MCF 10A (cell line): ENCODE results near the gene CWF19L1. TPM values are rescaled to one million over a fixed set of nuclear protein-coding genes. Genes with fewer than 3 reads are reported as not detected.
"Not testable (repeated sequence)": the region's sequence is repeated elsewhere in the genome, so short reads cannot be mapped to it uniquely, and the experiment has no call there.

Source experiments
- BruUV-seq: library from RNA; stranded (reverse); fragments of 400-500 nt; replicated peaks from 2 replicates; lab custom pipeline; 2021; lab: Mats Ljungman, UMichigan
- CTCF ChIA-PET: fragments of 300-600 bp; sonication (Branson Sonifier 250); formaldehyde crosslinking; extraction: SDS; loops from one replicate; lab custom pipeline; 2021; ENCODE audit warnings: antibody characterized with exemption, inconsistent platforms; lab: Yijun Ruan, JAX
- POLR2A ChIA-PET: fragments of 300-600, 350-650 bp; sonication (Branson Sonifier 250); formaldehyde crosslinking; extraction: SDS; loops from one replicate; lab custom pipeline; 2020; ENCODE audit warnings: antibody characterized with exemption, inconsistent platforms; lab: Yijun Ruan, JAX
- DNase-seq: peaks from one replicate; pipeline ENCODE4 v3.0.0-alpha.2; 2018; ENCODE audit not compliant: unreplicated experiment
- H3K27ac Mint-ChIP-seq: one replicate; pipeline ENCODE4 v1.8.0; 2022; ENCODE audit warnings: mild to moderate bottlenecking, low read depth, mixed read lengths; ENCODE audit not compliant: unreplicated experiment
- H3K27me3 Mint-ChIP-seq: one replicate; pipeline ENCODE4 v1.8.0; 2022; ENCODE audit warnings: mixed read lengths; ENCODE audit not compliant: insufficient read depth, unreplicated experiment
- H3K36me3 Mint-ChIP-seq: one replicate; pipeline ENCODE4 v1.8.0; 2022; ENCODE audit warnings: mild to moderate bottlenecking, moderate library complexity, mixed read lengths; ENCODE audit not compliant: insufficient read depth, unreplicated experiment
- H3K4me1 Mint-ChIP-seq: one replicate; pipeline ENCODE4 v1.8.0; 2022; ENCODE audit warnings: mixed read lengths; ENCODE audit not compliant: insufficient read depth, unreplicated experiment
- H3K4me3 Mint-ChIP-seq: one replicate; pipeline ENCODE4 v1.8.0; 2022; ENCODE audit warnings: mild to moderate bottlenecking, moderate library complexity, mixed read lengths; ENCODE audit not compliant: unreplicated experiment
- H3K9me3 Mint-ChIP-seq: one replicate; pipeline ENCODE4 v1.8.0; 2022; ENCODE audit warnings: mixed read lengths; ENCODE audit not compliant: unreplicated experiment
- intact Hi-C: fragments of 100-400 bp; cut with micrococcal nuclease; formaldehyde crosslinking; loops from 2 replicates; pipeline ENCODE4 v1.14.1; 2022
- total RNA-seq: library from RNA; stranded (reverse); gene quantifications from 2 replicates; pipeline ENCODE4 v1.2.3, GENCODE V29; 2022
- TF ChIP-seq, protein P1 (sequence below): fragments of 200-600 bp; IDR thresholded peaks from one replicate; pipeline ENCODE4 v1.8.0; 2022; ENCODE audit warnings: antibody characterized with exemption, mild to moderate bottlenecking; ENCODE audit not compliant: unreplicated experiment

CWF19L1 gene
- total RNA-seq, 1 experiment from 2014 or later = 24.4 TPM

DNA sequence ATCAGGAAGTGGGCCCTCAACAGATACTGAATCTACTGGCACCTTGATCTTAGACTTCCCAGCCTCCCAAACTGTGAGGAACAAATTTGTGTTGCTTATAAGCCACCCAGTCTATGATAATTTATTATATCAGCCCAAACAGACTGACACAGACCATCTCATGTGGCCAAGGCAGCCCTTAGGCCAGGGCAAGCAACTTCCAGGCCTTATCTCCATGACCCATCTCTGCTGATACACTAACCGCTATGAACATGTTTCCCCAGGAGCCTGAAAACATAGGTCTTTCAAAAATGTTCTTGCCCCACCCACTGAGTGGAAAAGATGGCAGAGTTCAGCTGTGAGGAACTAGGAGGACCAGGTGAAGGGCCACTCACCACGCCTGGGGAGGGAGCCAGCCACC lies 22.2 kb upstream of the CWF19L1 start:
- Mint-ChIP-seq H3K27me3 (peaks cover 3% of the 10 kb centered on the region), H3K27ac (no peak overlapping the region), H3K4me3 (no peak overlapping the region), H3K36me3 (peaks cover 27% of the 10 kb centered on the region), H3K4me1 (peaks cover 22% of the 10 kb centered on the region), H3K9me3 (no peaks in the 10 kb centered on the region)
- ChIA-PET POLR2A (no interaction called here), CTCF (interaction anchor here (0.6 kb wide), 1 partner anchor 244 kb away, joined by 4 read pairs; no protein-coding TSS in a partner anchor)
- DNase-seq = no peak
- intact Hi-C loops = no loop called here
- TF ChIP-seq, protein P1, sequence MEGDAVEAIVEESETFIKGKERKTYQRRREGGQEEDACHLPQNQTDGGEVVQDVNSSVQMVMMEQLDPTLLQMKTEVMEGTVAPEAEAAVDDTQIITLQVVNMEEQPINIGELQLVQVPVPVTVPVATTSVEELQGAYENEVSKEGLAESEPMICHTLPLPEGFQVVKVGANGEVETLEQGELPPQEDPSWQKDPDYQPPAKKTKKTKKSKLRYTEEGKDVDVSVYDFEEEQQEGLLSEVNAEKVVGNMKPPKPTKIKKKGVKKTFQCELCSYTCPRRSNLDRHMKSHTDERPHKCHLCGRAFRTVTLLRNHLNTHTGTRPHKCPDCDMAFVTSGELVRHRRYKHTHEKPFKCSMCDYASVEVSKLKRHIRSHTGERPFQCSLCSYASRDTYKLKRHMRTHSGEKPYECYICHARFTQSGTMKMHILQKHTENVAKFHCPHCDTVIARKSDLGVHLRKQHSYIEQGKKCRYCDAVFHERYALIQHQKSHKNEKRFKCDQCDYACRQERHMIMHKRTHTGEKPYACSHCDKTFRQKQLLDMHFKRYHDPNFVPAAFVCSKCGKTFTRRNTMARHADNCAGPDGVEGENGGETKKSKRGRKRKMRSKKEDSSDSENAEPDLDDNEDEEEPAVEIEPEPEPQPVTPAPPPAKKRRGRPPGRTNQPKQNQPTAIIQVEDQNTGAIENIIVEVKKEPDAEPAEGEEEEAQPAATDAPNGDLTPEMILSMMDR = no peak
- no TSS peak for BruUV-seq

DNA sequence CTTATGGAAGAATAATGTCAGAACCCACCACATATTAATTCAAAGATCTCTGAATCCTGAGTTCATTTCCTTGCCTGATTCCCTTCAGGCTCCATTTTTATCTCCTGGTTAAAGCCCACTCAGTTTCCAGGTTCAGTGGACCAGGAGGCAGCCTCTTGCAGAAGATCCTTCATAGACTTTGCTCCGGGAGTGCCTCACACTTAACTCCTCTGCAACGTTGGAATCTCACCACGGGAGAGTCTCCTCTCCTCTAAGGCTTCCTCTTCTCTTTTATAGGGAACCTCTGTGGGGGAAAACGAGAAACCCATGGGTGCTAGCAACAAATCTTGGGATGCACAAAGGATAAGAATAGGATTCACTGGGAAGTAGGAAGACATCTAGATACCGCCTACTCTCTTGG lies 20.8 kb upstream of the CWF19L1 start:
- Mint-ChIP-seq H3K27ac (no peak overlapping the region), H3K4me3 (no peak overlapping the region), H3K9me3 (no peaks in the 10 kb centered on the region), H3K27me3 (no peaks in the 10 kb centered on the region), H3K4me1 (peaks cover 25% of the 10 kb centered on the region), H3K36me3 (peaks cover 27% of the 10 kb centered on the region)
- ChIA-PET CTCF (interaction anchor here (0.7 to 1.1 kb wide), 2 partner anchors 50 to 590 kb away, joined by 3 to 4 read pairs; no protein-coding TSS in a partner anchor), POLR2A (interaction anchor here (0.6 kb wide), 1 partner anchor 85 kb away, joined by 3 read pairs; no protein-coding TSS in a partner anchor)
- no peak for DNase-seq
- no TSS peak for BruUV-seq
- TF ChIP-seq, protein P1 = no peak
- intact Hi-C loops = no loop called here

DNA sequence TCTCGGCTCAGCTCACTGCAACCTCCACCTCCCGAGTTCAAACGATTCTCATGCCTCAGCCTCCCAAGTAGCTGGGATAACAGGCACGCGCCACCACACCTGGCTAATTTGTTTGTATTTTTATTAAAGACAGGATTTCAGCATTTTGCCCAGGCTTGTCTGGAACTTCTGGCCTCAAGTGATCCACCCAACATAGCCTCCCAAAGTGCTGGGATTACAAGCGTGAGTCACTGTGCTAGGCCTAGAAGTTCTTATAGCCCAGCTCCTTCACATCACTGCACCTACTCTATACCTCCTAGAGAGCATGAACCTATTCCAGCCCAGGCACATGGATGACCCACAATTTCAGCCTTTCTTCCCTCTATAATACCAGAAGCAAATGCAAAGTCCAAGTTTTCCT lies 20.3 kb upstream of the CWF19L1 start:
- Mint-ChIP-seq H3K36me3 (peaks cover 27% of the 10 kb centered on the region), H3K4me1 (peaks cover 25% of the 10 kb centered on the region), H3K4me3 (peak overlapping the region; percentile 96), H3K27ac (no peak overlapping the region), H3K27me3 (no peaks in the 10 kb centered on the region), H3K9me3 (no peaks in the 10 kb centered on the region)
- intact Hi-C loops = no loop called here
- ChIA-PET CTCF (interaction anchor here (0.7 to 1.1 kb wide), 2 partner anchors 18 to 50 kb away, joined by 3 to 4 read pairs; no protein-coding TSS in a partner anchor), POLR2A (interaction anchor here (0.6 to 2.8 kb wide), 4 partner anchors 21 to 667 kb away, joined by 3 to 20 read pairs (median 6); partner anchors contain the start of genes SCD and SLC25A28)
- BruUV-seq = no TSS peak
- TF ChIP-seq, protein P1 = no peak
- DNase-seq = no peak

DNA sequence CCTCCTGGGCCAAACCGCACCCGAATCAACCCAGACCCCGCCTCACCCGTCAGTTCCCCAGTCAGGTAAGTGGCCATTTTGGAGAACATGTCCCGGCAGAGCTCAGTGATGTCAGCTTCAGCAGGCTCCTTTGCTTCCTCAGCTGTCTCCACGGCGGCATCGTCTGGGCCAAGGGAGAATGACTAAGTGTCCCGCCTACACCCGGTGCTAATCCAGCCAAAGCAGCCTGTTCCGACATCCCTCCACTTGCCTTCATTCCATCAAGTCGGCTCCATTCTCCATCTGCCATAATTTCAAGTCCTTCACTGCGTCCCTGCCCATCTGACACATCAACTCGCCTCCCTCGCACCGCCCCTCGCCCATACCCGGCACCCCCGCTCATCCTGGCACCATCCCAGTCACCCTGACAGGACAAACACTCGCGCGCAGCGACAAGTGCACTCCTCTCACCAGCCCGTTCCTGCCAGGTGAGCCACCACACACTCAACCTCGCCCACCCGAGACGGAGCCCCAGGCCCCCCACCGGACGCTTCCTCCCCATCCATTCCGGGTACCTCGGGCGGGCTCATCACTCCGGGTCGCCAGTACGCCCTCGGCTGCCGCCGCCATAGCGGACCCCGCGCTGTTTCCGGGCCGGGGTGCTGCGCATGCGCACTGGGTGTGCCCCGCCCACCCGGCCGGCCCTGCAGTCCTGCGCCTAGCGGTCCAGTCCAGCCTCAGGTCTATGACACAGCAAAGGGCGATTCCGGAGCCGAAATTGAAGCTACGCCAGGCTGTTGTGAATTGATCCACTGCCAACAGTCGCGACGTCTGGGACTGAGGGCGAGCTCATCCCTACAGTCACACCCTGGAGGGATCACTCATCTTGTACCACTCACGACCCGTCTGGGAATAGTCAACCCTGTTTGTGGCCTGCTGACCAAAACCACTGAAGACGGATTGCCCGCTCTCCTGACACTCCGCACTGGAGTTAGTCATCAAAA lies 18.9 kb upstream of the CWF19L1 start, which contains the start of gene BLOC1S2:
Gene BLOC1S2 (minus strand): TSS at position 630 of the 983 bp plus-strand sequence. CDS start 21 bp downstream, at position 609.
- peak; percentile 92 for DNase-seq
- intact Hi-C loops = no loop called here
- Mint-ChIP-seq H3K27ac (peak within 1 kb of the TSS; percentile 93), H3K36me3 (peaks cover 27% of the 10 kb centered on the region), H3K27me3 (no peaks in the 10 kb centered on the region), H3K4me1 (peaks cover 19% of the 10 kb centered on the region), H3K9me3 (no peaks in the 10 kb centered on the region), H3K4me3 (peak within 1 kb of the TSS; percentile 96)
- TF ChIP-seq, protein P1 = no peak
- BruUV-seq = no TSS peak
- ChIA-PET CTCF (interaction anchor here (0.7 to 1.0 kb wide), 2 partner anchors 53 to 711 kb away, joined by 3 to 4 read pairs; no protein-coding TSS in a partner anchor), POLR2A (interaction anchor here (0.6 to 3.4 kb wide), 22 partner anchors 9 to 666 kb away, joined by 3 to 35 read pairs (median 5); partner anchors contain the start of genes SCD and SLC25A28)

DNA sequence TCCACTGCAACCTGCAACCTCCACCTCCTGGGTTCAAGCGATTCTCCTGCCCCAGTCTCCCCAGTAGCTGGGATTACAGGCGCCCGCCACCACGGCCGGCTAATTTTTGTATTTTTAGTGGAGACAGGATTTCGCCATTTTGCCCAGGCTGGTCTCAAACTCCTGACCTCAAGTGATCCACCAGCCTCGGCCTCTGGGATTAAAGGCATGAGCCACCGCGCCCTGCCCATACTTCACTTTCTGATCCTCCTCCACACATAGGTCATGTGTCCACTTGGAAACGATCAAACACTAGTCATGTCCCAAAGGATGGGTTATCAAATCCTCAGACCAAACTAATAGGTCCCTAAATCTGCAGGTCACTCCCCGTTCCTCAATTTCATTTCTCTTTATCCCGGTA lies 17.9 kb upstream of the CWF19L1 start:
- peak overlapping the region; percentile 96 for H3K4me3 Mint-ChIP-seq
- peak overlapping the region; percentile 93 for H3K27ac Mint-ChIP-seq
- H3K9me3 Mint-ChIP-seq, DNase-seq, H3K27me3 Mint-ChIP-seq, BruUV-seq, intact Hi-C loops: not testable (repeated sequence)
- H3K36me3 Mint-ChIP-seq = peaks cover 35% of the 10 kb centered on the region
- ChIA-PET POLR2A (interaction anchor here (0.6 to 3.4 kb wide), 11 partner anchors 12 to 342 kb away, joined by 3 to 35 read pairs (median 9); partner anchors contain the start of gene SCD), CTCF (interaction anchor here (0.6 to 1.0 kb wide), 2 partner anchors 251 to 712 kb away, joined by 3 to 4 read pairs; partner anchors contain the start of gene HIF1AN)
- H3K4me1 Mint-ChIP-seq = peaks cover 27% of the 10 kb centered on the region
